Effector CD4-positive, alpha-beta T cell (primary cell): ENCODE measurements around the gene DPP6. TPM values are rescaled to one million over a fixed set of nuclear protein-coding genes. Genes with fewer than 3 reads are reported as not detected.
"Not testable (repeated sequence)": the region's sequence is repeated elsewhere in the genome, so short reads cannot be mapped to it uniquely, and the experiment has no call there.

Experiments used
- DNase-seq: peaks from one replicate; pipeline ENCODE4 v3.0.0-alpha.2; 2020
- total RNA-seq: gene quantifications from one replicate; lab custom pipeline; 2026; lab: John Stamatoyannopoulos, UW

The DPP6 gene
- total RNA-seq: not detected

GRCh38 chr7:154051643-154052529 is at the start of gene DPP6:
TSS of gene DPP6 (plus strand) at chr7:154052398.
- not testable (repeated sequence) for DNase-seq

GRCh38 chr7:154009423-154009911 is 42.7 kb upstream of the DPP6 start:
- DNase-seq: not testable (repeated sequence)

GRCh38 chr7:154010726-154011568 is 41.3 kb upstream of the DPP6 start:
- DNase-seq: not testable (repeated sequence)

GRCh38 chr7:154012800-154013199 is 39.4 kb upstream of the DPP6 start:
- not testable (repeated sequence) for DNase-seq

- not testable (repeated sequence) for DNase-seq
Observed at GRCh38 chr7:154015636-154016035, 36.6 kb upstream of the DPP6 start.

- not testable (repeated sequence) for DNase-seq
Observed at GRCh38 chr7:154018354-154018753, 33.8 kb upstream of the DPP6 start.

GRCh38 chr7:154027805-154028204 is 24.4 kb upstream of the DPP6 start:
- not testable (repeated sequence) for DNase-seq

GRCh38 chr7:154030476-154031080 is 21.6 kb upstream of the DPP6 start:
- DNase-seq: not testable (repeated sequence)

- DNase-seq: not testable (repeated sequence)
Observed at GRCh38 chr7:154039466-154040165, 12.6 kb upstream of the DPP6 start.

GRCh38 chr7:154050394-154050793 is 1.8 kb upstream of the DPP6 start:
- not testable (repeated sequence) for DNase-seq

- DNase-seq: not testable (repeated sequence)
Observed at GRCh38 chr7:154051006-154051642, 1.1 kb upstream of the DPP6 start.

GRCh38 chr7:154052530-154053252 is 493 bp downstream of the DPP6 start:
- DNase-seq: not testable (repeated sequence)

- DNase-seq: not testable (repeated sequence)
Observed at GRCh38 chr7:154053466-154054312, 1.5 kb downstream of the DPP6 start.

GRCh38 chr7:154054664-154055063 is 2.5 kb downstream of the DPP6 start:
- not testable (repeated sequence) for DNase-seq

GRCh38 chr7:154055491-154056106 is 3.4 kb downstream of the DPP6 start:
- DNase-seq: not testable (repeated sequence)

- not testable (repeated sequence) for DNase-seq
Observed at GRCh38 chr7:154058783-154059182, 6.6 kb downstream of the DPP6 start.

GRCh38 chr7:154060551-154060950 is 8.4 kb downstream of the DPP6 start:
- not testable (repeated sequence) for DNase-seq

GRCh38 chr7:154071833-154072232 is 19.6 kb downstream of the DPP6 start:
- not testable (repeated sequence) for DNase-seq
